ENCODE results near the gene GCA.

Gene GCA

GRCh38 chr2:162318328-162319180 lies 25.4 kb upstream of the GCA start, which contains the start of gene IFIH1:
Gene IFIH1 (minus strand): TSS chr2:162318684. CDS start chr2:162318307, 377 bp downstream.
- H3K4me3 Mint-ChIP-seq: peak within 1 kb of the TSS; percentile 96
- H3K36me3 Mint-ChIP-seq (ENCODE audit: low read depth): peaks cover 12% of the 10 kb centered on the region
- peak within 1 kb of the TSS; percentile 98 for H3K27ac Mint-ChIP-seq
- H3K9me3 Mint-ChIP-seq: no peaks in the 10 kb centered on the region
- H3K4me1 Mint-ChIP-seq (ENCODE audit: low read depth): peaks cover 64% of the 10 kb centered on the region
- no peaks in the 10 kb centered on the region for H3K27me3 Mint-ChIP-seq

GRCh38 chr2:162320864-162321517 lies 22.9 kb upstream of the GCA start:
- Mint-ChIP-seq H3K4me1 (ENCODE audit: low read depth) (peaks cover 42% of the 10 kb centered on the region), H3K9me3 (no peaks in the 10 kb centered on the region), H3K36me3 (ENCODE audit: low read depth) (no peaks in the 10 kb centered on the region), H3K27ac (no peak overlapping the region), H3K27me3 (no peaks in the 10 kb centered on the region), H3K4me3 (no peak overlapping the region)

- Mint-ChIP-seq H3K27me3 (no peaks in the 10 kb centered on the region), H3K4me1 (ENCODE audit: low read depth) (peaks cover 20% of the 10 kb centered on the region), H3K36me3 (ENCODE audit: low read depth) (no peaks in the 10 kb centered on the region), H3K27ac (no peak overlapping the region), H3K9me3 (no peaks in the 10 kb centered on the region), H3K4me3 (no peak overlapping the region)
Observed at GRCh38 chr2:162324953-162325352, 19.0 kb upstream of the GCA start.

- Mint-ChIP-seq H3K27ac (no peak overlapping the region), H3K4me3 (no peak overlapping the region), H3K36me3 (ENCODE audit: low read depth) (no peaks in the 10 kb centered on the region), H3K9me3 (no peaks in the 10 kb centered on the region), H3K4me1 (ENCODE audit: low read depth) (peaks cover 3% of the 10 kb centered on the region), H3K27me3 (no peaks in the 10 kb centered on the region)
Observed at GRCh38 chr2:162327134-162327769, 16.7 kb upstream of the GCA start.

DNA sequence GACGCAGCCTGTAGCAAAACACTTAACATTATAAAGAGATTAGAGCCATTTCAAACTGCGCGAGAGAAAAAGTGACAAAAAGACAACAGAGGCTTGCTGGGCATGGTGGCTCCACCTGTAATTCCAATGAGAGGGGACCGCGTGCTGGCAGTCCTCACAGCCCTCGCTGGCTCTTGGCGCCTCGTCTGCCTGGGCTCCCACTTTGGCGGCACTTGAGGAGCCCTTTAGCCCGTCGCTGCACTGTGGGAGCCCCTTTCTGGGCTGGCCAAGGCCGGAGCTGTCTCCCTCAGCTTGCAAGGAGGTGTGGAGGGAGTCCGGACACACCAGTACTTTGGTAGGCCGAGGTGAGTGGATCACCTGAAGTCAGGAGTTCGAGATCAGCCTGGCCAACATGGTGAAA lies 16.1 kb upstream of the GCA start:
- Mint-ChIP-seq H3K9me3 (no peaks in the 10 kb centered on the region), H3K4me3 (no peak overlapping the region), H3K4me1 (ENCODE audit: low read depth) (peaks cover 3% of the 10 kb centered on the region), H3K36me3 (ENCODE audit: low read depth) (no peaks in the 10 kb centered on the region), H3K27ac (no peak overlapping the region), H3K27me3 (no peaks in the 10 kb centered on the region)

DNA sequence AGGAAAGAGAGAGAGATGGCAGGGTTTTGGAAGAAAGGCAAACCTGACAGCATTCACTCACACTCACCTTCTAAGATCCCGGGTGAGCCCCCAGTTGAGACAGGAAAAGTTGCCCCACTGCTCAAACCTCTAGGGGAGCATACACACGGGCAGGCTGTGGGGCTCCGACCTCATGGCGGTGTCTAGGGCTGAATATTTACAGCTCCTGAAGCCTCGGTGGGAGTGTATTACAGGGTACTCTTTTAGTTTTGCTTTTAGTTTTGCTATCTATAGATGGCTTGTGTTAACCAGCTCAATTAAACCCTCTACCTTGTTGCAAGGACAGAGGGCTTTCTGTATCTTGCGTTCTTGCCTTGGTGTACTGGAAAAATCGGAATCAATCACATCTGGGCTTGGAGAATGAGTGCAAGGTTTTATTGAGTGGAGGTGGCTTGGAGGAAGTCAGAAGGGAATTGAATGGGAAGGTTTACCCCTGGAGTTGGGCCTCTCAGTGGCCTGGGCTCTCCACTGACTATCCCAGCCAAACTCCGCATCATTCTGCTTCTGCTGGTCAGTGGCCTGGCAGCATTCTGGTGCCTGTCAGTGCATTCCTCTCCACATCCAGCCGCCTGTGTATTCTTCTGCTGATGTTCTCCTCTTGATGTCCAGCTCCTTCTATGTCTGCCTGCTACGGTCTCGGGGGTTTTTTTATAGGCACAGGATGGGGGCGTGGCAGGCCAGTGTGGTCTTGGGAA lies 15.3 kb upstream of the GCA start:
- H3K36me3 Mint-ChIP-seq (ENCODE audit: low read depth): no peaks in the 10 kb centered on the region
- peaks cover 3% of the 10 kb centered on the region for H3K4me1 Mint-ChIP-seq (ENCODE audit: low read depth)
- no peak overlapping the region for H3K27ac Mint-ChIP-seq
- H3K9me3 Mint-ChIP-seq: no peaks in the 10 kb centered on the region
- H3K4me3 Mint-ChIP-seq: peak overlapping the region; percentile 18
- H3K27me3 Mint-ChIP-seq: no peaks in the 10 kb centered on the region

DNA sequence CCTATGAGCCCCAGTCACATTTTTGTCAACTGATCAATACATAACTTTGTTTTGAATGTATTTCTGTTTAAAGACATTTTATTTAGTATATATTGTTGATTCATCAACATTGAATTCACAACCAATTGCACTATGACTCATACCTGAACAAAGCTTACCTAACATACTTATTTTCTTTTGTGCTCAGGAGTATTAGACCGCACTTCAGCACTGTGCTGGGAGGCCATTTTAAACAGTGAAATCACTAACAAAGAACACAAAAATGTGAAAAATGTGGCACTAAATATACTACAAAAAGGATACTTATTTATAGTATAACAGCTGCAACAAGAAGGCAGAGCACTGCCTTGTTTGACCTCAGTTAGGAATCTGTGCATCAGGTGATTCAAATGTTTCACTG lies 13.1 kb upstream of the GCA start:
- Mint-ChIP-seq H3K27ac (no peak overlapping the region), H3K9me3 (no peaks in the 10 kb centered on the region), H3K27me3 (no peaks in the 10 kb centered on the region), H3K36me3 (ENCODE audit: low read depth) (no peaks in the 10 kb centered on the region), H3K4me1 (ENCODE audit: low read depth) (peaks cover 3% of the 10 kb centered on the region), H3K4me3 (no peak overlapping the region)

DNA sequence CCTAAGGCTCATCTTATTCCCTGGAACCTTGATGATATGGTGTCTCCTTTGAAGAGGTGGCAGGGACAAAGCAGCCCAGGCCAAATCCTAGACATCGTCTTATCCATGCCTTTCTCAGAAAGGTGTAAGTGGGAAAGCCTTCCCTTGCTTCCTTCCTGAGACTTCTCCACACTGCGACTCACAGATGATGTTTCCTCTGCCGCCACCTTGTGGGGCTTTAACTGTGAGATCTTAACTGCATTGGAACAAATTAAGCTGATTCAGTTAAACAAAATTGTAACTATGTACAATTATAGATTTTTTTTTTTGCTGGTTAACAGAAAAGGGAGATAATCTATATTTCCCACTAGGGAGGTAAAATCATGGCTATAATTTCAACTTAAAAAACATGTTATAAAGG lies 10.0 kb upstream of the GCA start:
- Mint-ChIP-seq H3K9me3 (no peaks in the 10 kb centered on the region), H3K27ac (no peak overlapping the region), H3K36me3 (ENCODE audit: low read depth) (no peaks in the 10 kb centered on the region), H3K4me3 (no peak overlapping the region), H3K27me3 (no peaks in the 10 kb centered on the region), H3K4me1 (ENCODE audit: low read depth) (no peaks in the 10 kb centered on the region)

DNA sequence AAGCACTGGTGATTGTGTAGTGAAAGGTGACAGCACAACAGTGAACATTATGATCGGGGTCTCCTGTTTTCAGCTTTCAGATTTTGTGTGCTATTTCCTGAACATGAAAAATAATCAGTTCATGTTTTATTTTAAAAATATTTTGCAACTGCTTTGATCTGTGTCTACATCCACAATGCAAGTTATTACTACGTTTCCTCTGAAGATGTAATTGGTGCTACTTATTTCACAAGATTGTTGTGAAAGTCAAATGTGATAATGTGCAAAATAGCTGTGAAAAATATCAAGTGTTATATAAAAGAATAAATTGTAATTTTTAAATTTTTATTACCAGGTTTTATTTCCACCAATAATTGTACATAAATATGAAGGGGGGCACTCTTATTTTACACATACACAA lies 6.1 kb upstream of the GCA start:
- H3K36me3 Mint-ChIP-seq (ENCODE audit: low read depth): no peaks in the 10 kb centered on the region
- no peaks in the 10 kb centered on the region for H3K9me3 Mint-ChIP-seq
- no peak overlapping the region for H3K27ac Mint-ChIP-seq
- no peaks in the 10 kb centered on the region for H3K4me1 Mint-ChIP-seq (ENCODE audit: low read depth)
- H3K4me3 Mint-ChIP-seq: no peak overlapping the region
- no peaks in the 10 kb centered on the region for H3K27me3 Mint-ChIP-seq

DNA sequence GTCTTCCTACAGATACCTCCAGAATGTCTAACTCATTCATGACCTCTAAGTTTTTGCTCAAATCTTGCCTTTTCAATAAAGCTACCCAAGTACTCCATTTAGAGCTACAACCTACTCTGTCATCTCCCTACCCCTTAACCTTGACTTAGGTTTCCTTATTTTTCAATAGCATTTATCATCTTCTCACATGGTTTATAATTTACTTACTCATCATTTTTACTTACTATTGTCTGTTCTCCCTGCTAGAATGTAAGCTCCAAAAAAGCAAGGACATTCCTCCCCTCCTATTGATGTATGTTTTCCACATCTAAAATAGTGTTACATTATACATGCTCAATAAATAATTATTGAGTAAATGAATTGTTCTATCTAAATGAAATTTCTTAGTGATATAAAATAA lies 3.1 kb upstream of the GCA start:
- Mint-ChIP-seq H3K27me3 (no peaks in the 10 kb centered on the region), H3K27ac (no peak overlapping the region), H3K9me3 (no peaks in the 10 kb centered on the region), H3K4me3 (no peak overlapping the region), H3K4me1 (ENCODE audit: low read depth) (peaks cover 10% of the 10 kb centered on the region), H3K36me3 (ENCODE audit: low read depth) (no peaks in the 10 kb centered on the region)

GRCh38 chr2:162342321-162342720 lies 1.6 kb upstream of the GCA start:
- Mint-ChIP-seq H3K9me3 (no peaks in the 10 kb centered on the region), H3K27me3 (no peaks in the 10 kb centered on the region), H3K4me1 (ENCODE audit: low read depth) (peaks cover 10% of the 10 kb centered on the region), H3K36me3 (ENCODE audit: low read depth) (no peaks in the 10 kb centered on the region), H3K4me3 (no peak overlapping the region), H3K27ac (no peak overlapping the region)

DNA sequence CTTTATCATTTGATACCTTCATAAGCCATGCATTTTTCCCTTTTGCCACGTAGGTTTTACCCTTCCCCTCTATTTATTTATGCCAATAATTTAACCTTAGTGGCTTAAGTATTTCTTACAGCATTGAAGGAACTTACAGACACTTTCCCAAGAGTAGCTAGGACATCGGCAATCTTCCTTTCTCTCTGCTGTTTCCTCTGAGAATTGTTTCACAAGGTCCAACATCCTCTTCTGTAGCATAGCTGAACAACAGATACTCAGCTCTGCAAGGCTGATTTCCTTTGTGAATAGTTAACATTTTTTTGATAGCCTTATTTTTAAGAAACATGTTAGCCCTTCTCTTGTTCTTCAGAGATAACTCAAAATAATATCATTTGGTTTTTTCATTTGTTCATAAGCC lies 1.1 kb upstream of the GCA start:
- H3K27ac Mint-ChIP-seq: no peak overlapping the region
- no peaks in the 10 kb centered on the region for H3K9me3 Mint-ChIP-seq
- no peaks in the 10 kb centered on the region for H3K36me3 Mint-ChIP-seq (ENCODE audit: low read depth)
- H3K4me3 Mint-ChIP-seq: no peak overlapping the region
- H3K27me3 Mint-ChIP-seq: no peaks in the 10 kb centered on the region
- H3K4me1 Mint-ChIP-seq (ENCODE audit: low read depth): peaks cover 10% of the 10 kb centered on the region

GRCh38 chr2:162343492-162343823 lies 474 bp upstream of the GCA start:
- Mint-ChIP-seq H3K4me1 (ENCODE audit: low read depth) (peaks cover 10% of the 10 kb centered on the region), H3K27me3 (no peaks in the 10 kb centered on the region), H3K36me3 (ENCODE audit: low read depth) (no peaks in the 10 kb centered on the region), H3K4me3 (peak overlapping the region; percentile 90), H3K27ac (peak overlapping the region; percentile 57), H3K9me3 (no peaks in the 10 kb centered on the region)

DNA sequence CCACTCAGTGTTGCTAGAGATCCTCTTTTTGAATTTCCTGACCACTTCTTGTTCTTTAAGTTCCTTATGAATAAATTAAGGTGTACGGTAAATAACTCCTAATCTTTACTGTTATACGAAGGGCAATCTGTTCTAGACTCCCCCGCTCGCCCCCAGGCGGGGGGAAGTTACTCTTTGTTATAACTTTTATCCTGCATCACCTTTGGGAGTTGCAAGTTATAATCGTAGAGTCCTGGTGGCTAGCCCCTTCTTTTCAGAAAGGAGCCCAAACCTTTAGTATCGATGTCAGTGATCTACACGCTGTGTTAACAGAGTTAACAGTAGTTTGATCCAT lies 652 bp downstream of the GCA start:
- H3K27ac Mint-ChIP-seq: peak overlapping the region; percentile 62
- H3K9me3 Mint-ChIP-seq: no peaks in the 10 kb centered on the region
- no peaks in the 10 kb centered on the region for H3K36me3 Mint-ChIP-seq (ENCODE audit: low read depth)
- no peaks in the 10 kb centered on the region for H3K27me3 Mint-ChIP-seq
- H3K4me1 Mint-ChIP-seq (ENCODE audit: low read depth): peaks cover 10% of the 10 kb centered on the region
- H3K4me3 Mint-ChIP-seq: peak overlapping the region; percentile 90

DNA sequence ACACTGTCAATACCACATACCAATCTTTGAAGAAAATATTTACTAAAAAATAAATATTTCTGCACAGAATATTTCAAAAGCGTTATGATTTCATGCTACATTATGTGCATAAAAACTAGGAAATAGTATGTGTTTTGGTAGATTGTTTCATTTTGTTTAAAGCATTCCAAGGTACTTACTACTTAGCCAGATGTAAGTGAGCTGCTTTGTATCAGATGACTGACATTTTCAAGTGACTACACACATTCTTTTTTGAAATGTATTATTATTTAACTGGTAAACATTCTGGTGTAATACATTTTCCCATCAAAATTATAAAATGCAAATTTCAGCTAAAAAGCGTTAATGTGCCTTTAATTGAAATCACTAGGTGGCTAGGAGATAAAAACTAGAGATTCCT lies 21.5 kb downstream of the GCA start:
- Mint-ChIP-seq H3K4me1 (ENCODE audit: low read depth) (no peaks in the 10 kb centered on the region), H3K4me3 (no peak overlapping the region), H3K36me3 (ENCODE audit: low read depth) (no peaks in the 10 kb centered on the region), H3K27me3 (no peaks in the 10 kb centered on the region), H3K9me3 (no peaks in the 10 kb centered on the region), H3K27ac (no peak overlapping the region)

Measured in stimulated activated naive CD8-positive, alpha-beta T cell treated with anti-CD3 and anti-CD28 coated beads, Interleukin-15, Interleukin-2, amounts not matched to agents 100 ng/mL and 50 ng/mL, for 24 hours (primary cell).